HUES6 (cell line): ENCODE results near the gene CHMP2A.
"Not testable (repeated sequence)": the region's sequence is repeated elsewhere in the genome, so short reads cannot be mapped to it uniquely, and the experiment has no call there.

Experiments
- H3K27ac ChIP-seq: 2 replicates; pipeline ENCODE4 v1.7.0; 2013; ENCODE audit warnings: low read depth, mild to moderate bottlenecking, low read length, inconsistent platforms
- H3K27me3 ChIP-seq: 2 replicates; pipeline ENCODE4 v1.6.1; 2013; ENCODE audit warnings: low read length; ENCODE audit not compliant: control insufficient read depth, insufficient read depth
- H3K36me3 ChIP-seq: 2 replicates; pipeline ENCODE4 v1.6.1; 2013; ENCODE audit warnings: low read length; ENCODE audit not compliant: control insufficient read depth, insufficient read depth
- H3K4me1 ChIP-seq: 2 replicates; pipeline ENCODE4 v1.6.1; 2013; ENCODE audit warnings: low read length; ENCODE audit not compliant: control insufficient read depth, insufficient read depth
- H3K4me3 ChIP-seq: 2 replicates; pipeline ENCODE4 v1.5.1; 2013; ENCODE audit warnings: low read depth, low read length
- H3K9ac ChIP-seq: one replicate; pipeline ENCODE4 v1.6.1; 2013; ENCODE audit warnings: mild to moderate bottlenecking, low read length
- H3K9me3 ChIP-seq: 2 replicates; pipeline ENCODE4 v1.6.1; 2013; ENCODE audit warnings: low read depth, low read length; ENCODE audit not compliant: control insufficient read depth, insufficient read depth

The CHMP2A gene

GRCh38 chr19:58511353-58512208 is 43.3 kb downstream of the CHMP2A start, which contains the start of gene SLC27A5:
TSS of gene SLC27A5 (minus strand) at chr19:58511992. CDS start at chr19:58511955, 37 bp downstream.
- Histone ChIP-seq H3K4me1 (peaks cover 23% of the 10 kb centered on the region), H3K9ac (no peak within 1 kb of the TSS), H3K27ac (no peak within 1 kb of the TSS), H3K9me3 (peaks cover 5% of the 10 kb centered on the region; the same call in 1 of the 2 replicates), H3K4me3 (no peak within 1 kb of the TSS), H3K27me3 (no peaks in the 10 kb centered on the region), H3K36me3 (peaks cover 6% of the 10 kb centered on the region)

- H3K4me1 ChIP-seq = peaks cover 13% of the 10 kb centered on the region
- no peak overlapping the region for H3K27ac ChIP-seq
- H3K36me3 ChIP-seq = no peaks in the 10 kb centered on the region; the same call in 1 of the 2 replicates
- H3K27me3 ChIP-seq = no peaks in the 10 kb centered on the region
- peaks cover 5% of the 10 kb centered on the region; the same call in 1 of the 2 replicates for H3K9me3 ChIP-seq
- no peak overlapping the region for H3K9ac ChIP-seq
- H3K4me3 ChIP-seq = no peak overlapping the region
Observed at GRCh38 chr19:58510084-58510862, 44.6 kb downstream of the CHMP2A start.

- Histone ChIP-seq H3K27ac (no peak overlapping the region), H3K4me1 (peaks cover 10% of the 10 kb centered on the region; the same call in 1 of the 2 replicates), H3K9ac (no peak overlapping the region), H3K36me3 (no peaks in the 10 kb centered on the region; the same call in 1 of the 2 replicates), H3K27me3 (no peaks in the 10 kb centered on the region), H3K9me3 (peaks cover 5% of the 10 kb centered on the region; the same call in 1 of the 2 replicates), H3K4me3 (no peak overlapping the region)
Observed at GRCh38 chr19:58509731-58510083, 45.2 kb downstream of the CHMP2A start.

- H3K4me3 ChIP-seq, H3K9me3 ChIP-seq, H3K4me1 ChIP-seq, H3K36me3 ChIP-seq, H3K27ac ChIP-seq, H3K9ac ChIP-seq, H3K27me3 ChIP-seq: not testable (repeated sequence)
Observed at GRCh38 chr19:58507602-58508223, 47.2 kb downstream of the CHMP2A start.
